Neural cell (in vitro differentiated cells): ENCODE results near the gene GUSB. TPM values are rescaled to one million over a fixed set of nuclear protein-coding genes. Genes with fewer than 3 reads are reported as not detected.
"Not testable (repeated sequence)": the region's sequence is repeated elsewhere in the genome, so short reads cannot be mapped to it uniquely, and the experiment has no call there.

Experiments
- H2AFZ ChIP-seq: fragments of 200-600, 300-800 bp; sonication (generic), shearing (Covaris generic); 2 replicates; pipeline ENCODE4 v1.6.0; 2014; ENCODE audit warnings: low read depth, mild to moderate bottlenecking, antibody characterized with exemption, low read length, moderate library complexity
- H3F3A ChIP-seq: fragments of 200-600 bp; shearing (Covaris generic); 2 replicates; pipeline ENCODE4 v1.6.1; 2016; ENCODE audit warnings: mild to moderate bottlenecking, moderate library complexity, mixed read lengths, antibody characterized with exemption, low read length; ENCODE audit not compliant: insufficient read depth, poor library complexity, severe bottlenecking
- H3K27ac ChIP-seq: fragments of 200-600, 300-800 bp; sonication (generic), shearing (Covaris generic); 2 replicates; pipeline ENCODE4 v1.5.1; 2014; ENCODE audit warnings: mild to moderate bottlenecking, low read length, moderate library complexity
- H3K27me3 ChIP-seq: fragments of 300-800, 200-600 bp; sonication (generic), shearing (Covaris generic); 2 replicates; pipeline ENCODE4 v1.6.0; 2014; ENCODE audit warnings: mild to moderate bottlenecking, low read depth, low read length, moderate library complexity; ENCODE audit not compliant: insufficient read depth
- H3K36me3 ChIP-seq: fragments of 300-800, 200-600 bp; sonication (generic), shearing (Covaris generic); 2 replicates; pipeline ENCODE4 v1.5.1; 2014; ENCODE audit warnings: mild to moderate bottlenecking, antibody characterized with exemption, low read length, moderate library complexity; ENCODE audit not compliant: insufficient read depth
- H3K4me2 ChIP-seq: fragments of 300-800, 200-600 bp; sonication (generic), shearing (Covaris generic); 2 replicates; pipeline ENCODE4 v1.6.0; 2014; ENCODE audit warnings: mild to moderate bottlenecking, low read length
- H3K4me3 ChIP-seq: fragments of 300-800, 200-600 bp; sonication (generic), shearing (Covaris generic); 2 replicates; pipeline ENCODE4 v1.5.1; 2014; ENCODE audit warnings: mild to moderate bottlenecking, low read length, moderate library complexity
- H3K79me2 ChIP-seq: fragments of 200-600 bp; shearing (Covaris generic); replicated peaks from 2 replicates; pipeline ENCODE4 v1.6.0; 2014; ENCODE audit warnings: mild to moderate bottlenecking, low read length, moderate library complexity; ENCODE audit not compliant: insufficient read depth
- H3K9ac ChIP-seq: fragments of 300-800, 200-600 bp; sonication (generic), shearing (Covaris generic); 2 replicates; pipeline ENCODE4 v1.6.1; 2016; ENCODE audit warnings: mild to moderate bottlenecking, low read length, mixed read lengths
- H3K9me2 ChIP-seq: fragments of 200-600 bp; shearing (Covaris generic); 2 replicates; pipeline ENCODE4 v1.6.1; 2016; ENCODE audit warnings: mild to moderate bottlenecking, low read length, mixed read lengths; ENCODE audit not compliant: insufficient read depth
- H3K9me3 ChIP-seq: fragments of 200-600, 300-800 bp; sonication (generic), shearing (Covaris generic); 2 replicates; pipeline ENCODE4 v1.6.1; 2016; ENCODE audit warnings: mild to moderate bottlenecking, mixed run types, low read length, moderate library complexity, mixed read lengths
- H4K20me1 ChIP-seq: fragments of 200-600 bp; shearing (Covaris generic); 2 replicates; pipeline ENCODE4 v1.6.1; 2016; ENCODE audit warnings: mild to moderate bottlenecking, mixed run types; ENCODE audit not compliant: insufficient read depth
- CTCF ChIP-seq: fragments of 450-650 bp; IDR thresholded peaks from 2 replicates; pipeline ENCODE4 v1.5.1; 2014; ENCODE audit warnings: antibody characterized with exemption, mild to moderate bottlenecking, moderate library complexity; ENCODE audit not compliant: poor library complexity, severe bottlenecking
- EP300 ChIP-seq: fragments of 450-650 bp; conservative IDR thresholded peaks from 2 replicates; pipeline ENCODE4 v1.6.1; 2014; ENCODE audit warnings: antibody characterized with exemption, mild to moderate bottlenecking, moderate library complexity; ENCODE audit not compliant: poor library complexity, severe bottlenecking
- EZH2 ChIP-seq: fragments of 200-600, 300-800 bp; shearing (Covaris generic), sonication (generic); IDR thresholded peaks from 2 replicates; pipeline ENCODE4 v1.6.1; 2014; ENCODE audit warnings: antibody characterized with exemption, low read length, borderline replicate concordance, mild to moderate bottlenecking; ENCODE audit not compliant: insufficient read depth, poor library complexity, severe bottlenecking
- MXI1 ChIP-seq: fragments of 450-650 bp; conservative IDR thresholded peaks from 2 replicates; pipeline ENCODE4 v1.6.1; 2014; ENCODE audit warnings: antibody characterized with exemption, mild to moderate bottlenecking; ENCODE audit not compliant: poor library complexity, severe bottlenecking
- POLR2AphosphoS5 ChIP-seq: IDR thresholded peaks from 2 replicates; pipeline ENCODE4 v1.6.1; 2012
- RAD21 ChIP-seq: fragments of 450-650 bp; conservative IDR thresholded peaks from 2 replicates; pipeline ENCODE4 v1.6.1; 2014; ENCODE audit warnings: antibody characterized with exemption, mild to moderate bottlenecking, moderate library complexity
- SMC3 ChIP-seq: fragments of 450-650 bp; conservative IDR thresholded peaks from 2 replicates; pipeline ENCODE4 v1.6.1; 2014; ENCODE audit warnings: antibody characterized with exemption, mild to moderate bottlenecking, moderate library complexity; ENCODE audit not compliant: poor library complexity
- TAF1 ChIP-seq: IDR thresholded peaks from 2 replicates; pipeline ENCODE4 v1.6.1; 2012; ENCODE audit warnings: low read depth
- polyA plus RNA-seq: library from polyadenylated mRNA; depleted of rRNA; stranded (reverse); fragments of >200 nt; gene quantifications from 2 replicates; pipeline ENCODE4 v1.2.3, GENCODE V29; 2014
- TF ChIP-seq, protein P1 (sequence below): IDR thresholded peaks from 2 replicates; pipeline ENCODE4 v1.6.1; 2012; ENCODE audit warnings: borderline replicate concordance

The GUSB gene
- polyA plus RNA-seq, 1 donor from 2014 or later, result 50.3 TPM

- Histone ChIP-seq H3F3A (no peaks in the 10 kb centered on the region), H3K9me2 (no peaks in the 10 kb centered on the region), H3K9ac (no peak overlapping the region), H3K27ac (no peak overlapping the region), H2AFZ (no peak overlapping the region), H3K4me2 (no peak overlapping the region), H3K9me3 (no peaks in the 10 kb centered on the region), H3K27me3 (no peaks in the 10 kb centered on the region), H4K20me1 (no peaks in the 10 kb centered on the region), H3K4me3 (no peak overlapping the region), H3K36me3 (no peaks in the 10 kb centered on the region), H3K79me2 (no peaks in the 10 kb centered on the region)
- TF ChIP-seq, protein P1, sequence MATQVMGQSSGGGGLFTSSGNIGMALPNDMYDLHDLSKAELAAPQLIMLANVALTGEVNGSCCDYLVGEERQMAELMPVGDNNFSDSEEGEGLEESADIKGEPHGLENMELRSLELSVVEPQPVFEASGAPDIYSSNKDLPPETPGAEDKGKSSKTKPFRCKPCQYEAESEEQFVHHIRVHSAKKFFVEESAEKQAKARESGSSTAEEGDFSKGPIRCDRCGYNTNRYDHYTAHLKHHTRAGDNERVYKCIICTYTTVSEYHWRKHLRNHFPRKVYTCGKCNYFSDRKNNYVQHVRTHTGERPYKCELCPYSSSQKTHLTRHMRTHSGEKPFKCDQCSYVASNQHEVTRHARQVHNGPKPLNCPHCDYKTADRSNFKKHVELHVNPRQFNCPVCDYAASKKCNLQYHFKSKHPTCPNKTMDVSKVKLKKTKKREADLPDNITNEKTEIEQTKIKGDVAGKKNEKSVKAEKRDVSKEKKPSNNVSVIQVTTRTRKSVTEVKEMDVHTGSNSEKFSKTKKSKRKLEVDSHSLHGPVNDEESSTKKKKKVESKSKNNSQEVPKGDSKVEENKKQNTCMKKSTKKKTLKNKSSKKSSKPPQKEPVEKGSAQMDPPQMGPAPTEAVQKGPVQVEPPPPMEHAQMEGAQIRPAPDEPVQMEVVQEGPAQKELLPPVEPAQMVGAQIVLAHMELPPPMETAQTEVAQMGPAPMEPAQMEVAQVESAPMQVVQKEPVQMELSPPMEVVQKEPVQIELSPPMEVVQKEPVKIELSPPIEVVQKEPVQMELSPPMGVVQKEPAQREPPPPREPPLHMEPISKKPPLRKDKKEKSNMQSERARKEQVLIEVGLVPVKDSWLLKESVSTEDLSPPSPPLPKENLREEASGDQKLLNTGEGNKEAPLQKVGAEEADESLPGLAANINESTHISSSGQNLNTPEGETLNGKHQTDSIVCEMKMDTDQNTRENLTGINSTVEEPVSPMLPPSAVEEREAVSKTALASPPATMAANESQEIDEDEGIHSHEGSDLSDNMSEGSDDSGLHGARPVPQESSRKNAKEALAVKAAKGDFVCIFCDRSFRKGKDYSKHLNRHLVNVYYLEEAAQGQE, result no peak
- no peak for TF ChIP-seq POLR2AphosphoS5
- TF ChIP-seq CTCF, result no peak
- no peak for TF ChIP-seq SMC3
- no peak for TF ChIP-seq EP300
- TF ChIP-seq MXI1, result no peak
- TF ChIP-seq EZH2, result no peak
- no peak for TF ChIP-seq TAF1
- no peak for TF ChIP-seq RAD21
Measured at GRCh38 chr7:66007232-66007631, 25.2 kb upstream of the GUSB start.

DNA sequence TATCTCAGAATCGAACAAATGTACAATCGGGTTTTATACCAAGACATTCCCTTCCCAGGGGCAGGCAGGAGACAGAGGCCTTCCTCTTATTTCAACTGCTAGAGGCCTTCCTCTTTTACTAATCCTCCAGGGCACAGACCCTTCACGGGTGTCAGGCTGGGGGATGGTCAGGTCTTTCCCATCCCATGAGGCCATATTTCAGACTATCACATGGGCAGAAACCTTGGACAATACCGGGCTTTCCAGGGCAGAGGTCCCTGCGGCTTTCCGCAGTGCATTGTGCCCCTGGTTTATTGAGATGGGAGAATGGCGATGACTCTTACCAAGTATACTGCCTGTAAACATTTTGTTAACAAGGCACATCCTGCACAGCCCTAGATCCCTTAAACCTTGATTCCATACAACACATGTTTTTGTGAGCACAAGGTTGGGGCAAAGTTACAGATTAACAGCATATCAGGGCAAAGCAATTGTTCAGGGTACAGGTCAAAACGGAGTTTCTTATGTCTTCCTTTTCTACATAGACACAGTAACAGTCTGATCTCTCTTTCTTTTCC lies 23.2 kb upstream of the GUSB start:
- H3K4me2 ChIP-seq, H3K27me3 ChIP-seq, H3K79me2 ChIP-seq, H3K9me2 ChIP-seq, H3K9ac ChIP-seq, H3K4me3 ChIP-seq, H2AFZ ChIP-seq, H3K27ac ChIP-seq, H3K9me3 ChIP-seq, H3F3A ChIP-seq, H4K20me1 ChIP-seq, H3K36me3 ChIP-seq: not testable (repeated sequence)

DNA sequence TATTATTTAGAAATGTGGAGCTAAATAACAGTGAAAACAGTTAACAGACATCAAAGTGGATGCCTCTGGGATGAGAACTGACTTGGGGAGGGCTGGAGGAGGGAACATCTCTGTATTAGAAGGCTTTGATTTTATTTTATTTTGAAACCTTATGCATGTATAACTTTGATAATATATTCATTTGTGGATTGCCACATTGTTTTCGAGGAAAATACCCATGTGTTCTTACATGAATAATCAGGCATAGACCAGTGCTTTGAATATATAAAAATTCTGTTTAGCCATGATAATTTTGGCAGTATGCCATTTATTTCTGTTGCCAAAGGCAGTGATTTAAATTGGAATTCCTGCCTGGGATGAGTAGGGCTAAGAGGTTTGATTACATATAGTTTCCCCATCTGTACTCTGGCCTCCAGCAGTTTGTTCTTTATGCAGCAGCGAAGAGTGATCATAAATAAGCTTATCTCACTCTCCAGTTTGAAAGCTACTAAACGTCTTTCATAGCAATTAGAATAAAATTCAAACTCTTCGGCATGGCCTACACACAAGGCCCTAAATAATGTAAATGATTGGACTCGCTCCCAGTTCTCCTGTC lies 18.9 kb upstream of the GUSB start:
- not testable (repeated sequence) for H3K79me2 ChIP-seq, H3K9me3 ChIP-seq, H3K9me2 ChIP-seq, H3K27ac ChIP-seq, H3K9ac ChIP-seq, H3F3A ChIP-seq, H2AFZ ChIP-seq, H3K4me3 ChIP-seq, H3K27me3 ChIP-seq, H3K4me2 ChIP-seq, H3K36me3 ChIP-seq, H4K20me1 ChIP-seq

- H2AFZ ChIP-seq, H3K4me2 ChIP-seq, H3K9me3 ChIP-seq, H3K9me2 ChIP-seq, H3K4me3 ChIP-seq, H3F3A ChIP-seq, H3K9ac ChIP-seq, H3K36me3 ChIP-seq, H3K79me2 ChIP-seq, H3K27ac ChIP-seq, H4K20me1 ChIP-seq, H3K27me3 ChIP-seq: not testable (repeated sequence)
Measured at GRCh38 chr7:65994984-65995383, 13.0 kb upstream of the GUSB start.
